Spleen (tissue), 11 donors: ENCODE results near the gene ERCC6L2. TPM values are rescaled to one million over a fixed set of nuclear protein-coding genes. Genes with fewer than 3 reads are reported as not detected.

Experiments used
- DNase-seq: peaks from one replicate; pipeline ENCODE4 v3.0.0-alpha.2; 2020
- H3K27ac ChIP-seq, 8 donors: fragments of 200-600 bp; sonication (generic) in 7 of 8; 1 replicate in 4 of 8; 2 replicates in 4 of 8; pipeline versions ENCODE4 v1.5.0 to v1.8.0; 2016 to 2021; ENCODE audit warnings: inconsistent platforms in 4 of 8, mild to moderate bottlenecking in 4 of 8, moderate library complexity in 1 of 8
- H3K27me3 ChIP-seq, 7 donors: fragments of 200-600 bp; sonication (generic) in 6 of 7; replicated peaks in 1 of 7; 1 replicate in 4 of 7; 2 replicates in 3 of 7; pipeline versions ENCODE4 v1.5.0 to v1.8.0; 2016 to 2021; ENCODE audit warnings: inconsistent platforms in 3 of 7, mild to moderate bottlenecking in 1 of 7
- H3K36me3 ChIP-seq, 6 donors: fragments of 200-600 bp; sonication (generic) in 5 of 6; 1 replicate in 4 of 6; 2 replicates in 2 of 6; pipeline versions ENCODE4 v1.5.0 to v1.8.0; 2016 to 2021; ENCODE audit warnings: inconsistent platforms in 2 of 6
- H3K4me1 ChIP-seq, 6 donors: fragments of 200-600 bp; sonication (generic) in 5 of 6; 1 replicate in 3 of 6; 2 replicates in 3 of 6; pipeline versions ENCODE4 v1.5.0 to v1.8.0; 2016 to 2021; ENCODE audit warnings: inconsistent platforms in 3 of 6
- H3K4me3 ChIP-seq, 8 donors: fragments of 200-600 bp; sonication (generic) in 7 of 8; 1 replicate in 4 of 8; 2 replicates in 4 of 8; pipeline versions ENCODE4 v1.5.0 to v1.8.0; 2016 to 2021; ENCODE audit warnings: inconsistent platforms in 4 of 8, mild to moderate bottlenecking in 4 of 8, moderate library complexity in 2 of 8
- H3K9me3 ChIP-seq, 8 donors: fragments of 200-600 bp; sonication (generic) in 7 of 8; 1 replicate in 4 of 8; 2 replicates in 4 of 8; pipeline versions ENCODE4 v1.5.0 to v1.8.0; 2016 to 2021; ENCODE audit warnings: inconsistent platforms in 4 of 8
- CTCF ChIP-seq, 11 experiments: fragments of 200-600 bp in 7 of 11; fragments of 450-650 bp in 4 of 11; sonication (generic) in 4 of 11; IDR thresholded peaks in 8 of 11; conservative IDR thresholded peaks in 3 of 11; 1 replicate in 7 of 11; 2 replicates in 4 of 11; pipeline versions ENCODE4 v1.4.0 to v1.8.0; 2016 to 2021; ENCODE audit warnings: antibody characterized with exemption in 11 of 11, inconsistent platforms in 4 of 11, mild to moderate bottlenecking in 1 of 11
- POLR2A ChIP-seq, 3 donors: fragments of 450-650 bp; IDR thresholded peaks; one replicate each; pipeline ENCODE4 v1.5.1; 2017; ENCODE audit warnings: antibody characterized with exemption in 3 of 3, mild to moderate bottlenecking in 1 of 3
- POLR2AphosphoS5 ChIP-seq, 3 donors: sonication (generic); formaldehyde crosslinking; IDR thresholded peaks; one replicate each; pipeline ENCODE4 v1.5.1; 2017; ENCODE audit warnings: antibody characterized with exemption in 3 of 3
- WGBS, 5 donors: extraction: QIAGEN DNeasy Blood & Tissue Kit in 3 of 5; methylation state at CpG; one replicate each; pipeline versions ENCODE4 v1.1.5 to v1.1.7; 2013 to 2018; 5-methylcytosine and 5-hydroxymethylcytosine counted together
- intact Hi-C: fragments of 100-400 bp; cut with DNase I; formaldehyde crosslinking; loops from one replicate; pipeline ENCODE4 v1.15.0; 2023; ENCODE audit warnings: low total_unique reads
- polyA plus RNA-seq, 3 donors: library from polyadenylated mRNA; stranded (reverse); fragments of 200-250 nt; gene quantifications; one replicate each; pipeline ENCODE4 v1.2.1, GENCODE V29; 2013
- total RNA-seq, 7 donors: library from RNA; depleted of rRNA in 3 of 7; stranded (reverse); fragments of >200 nt in 3 of 7; fragmentation: NEBNext Ultra II Directional in 4 of 7; extraction: Animal tissue kit (Norgen Biotek cat#: 25700) in 4 of 7; gene quantifications; one replicate each; pipeline versions ENCODE4 v1.1.0 to v1.2.1, GENCODE V29; 2016 to 2021
- donor health status: healthy with polysubstance abuse.
- donor health status: DM: no; HTN: no; CAD: no; lungs with moderate emphysema.
- donor health status: DM: no; HTN: no; CAD: no.
- donor health status: Bipolar disorder and iron deficiency.
- donor health status: healthy.
- donor health status: DM: no; HTN: no; CAD: no.
- donor health status: DM: yes; HTN: yes; CAD: no.

ERCC6L2 gene
- total and polyA plus RNA-seq, 10 donors: 4.6 to 118 (median 70.9) TPM

GRCh38 chr9:95930277-95930676 is 54.8 kb downstream of the ERCC6L2 start:
- 77 to 90% (median 83%) methylated on average over 1 of the region's 1 CpG for WGBS, 5 donors
- no peak overlapping the region for H3K4me3 ChIP-seq
- peaks cover 0 to 11% (median 0%) of the 10 kb centered on the region in 6 donors for H3K4me1 ChIP-seq
- H3K27ac ChIP-seq: no peak overlapping the region
- H3K27me3 ChIP-seq: no peaks in the 10 kb centered on the region
- peaks cover 0 to 90% (median 38%) of the 10 kb centered on the region in 6 donors for H3K36me3 ChIP-seq
- intact Hi-C loops: no loop called here
- H3K9me3 ChIP-seq: no peaks in the 10 kb centered on the region
- TF ChIP-seq POLR2AphosphoS5 (IDR thresholded peaks at IDR 0.05) (no peak), POLR2A (IDR thresholded peaks at IDR 0.05) (no peak), CTCF (IDR thresholded peaks at IDR 0.05 in 8 of 11, conservative IDR thresholded peaks at IDR 0.05 in 3 of 11) (no peak)
- DNase-seq: no peak

- no peaks in the 10 kb centered on the region for H3K4me1 ChIP-seq
- no peak overlapping the region for H3K4me3 ChIP-seq
- peaks cover 0 to 93% (median 50%) of the 10 kb centered on the region in 6 donors for H3K36me3 ChIP-seq
- intact Hi-C loops: no loop called here
- no peak for TF ChIP-seq POLR2AphosphoS5 (IDR thresholded peaks at IDR 0.05)
- no peak for TF ChIP-seq CTCF (IDR thresholded peaks at IDR 0.05 in 8 of 11, conservative IDR thresholded peaks at IDR 0.05 in 3 of 11)
- TF ChIP-seq POLR2A (IDR thresholded peaks at IDR 0.05): no peak
- H3K27me3 ChIP-seq: no peaks in the 10 kb centered on the region
- WGBS, 5 donors: 88 to 98% (median 98%) methylated on average over 2 of the region's 2 CpGs
- H3K27ac ChIP-seq: no peak overlapping the region
- no peak for DNase-seq
- H3K9me3 ChIP-seq: peaks cover 0 to 22% (median 15%) of the 10 kb centered on the region in 8 donors
Measured at GRCh38 chr9:95935861-95936578, 60.5 kb downstream of the ERCC6L2 start.

GRCh38 chr9:95936579-95937075 is 61.1 kb downstream of the ERCC6L2 start:
- intact Hi-C loops: no loop called here

More at GRCh38 chr9:95936579-95937075, 61.1 kb downstream of the ERCC6L2 start:
- no peak overlapping the region for H3K4me3 ChIP-seq
- no peaks in the 10 kb centered on the region for H3K27me3 ChIP-seq
- no peak for DNase-seq
- no peak for TF ChIP-seq POLR2AphosphoS5 (IDR thresholded peaks at IDR 0.05)
- no peak for TF ChIP-seq POLR2A (IDR thresholded peaks at IDR 0.05)
- no peak for TF ChIP-seq CTCF (IDR thresholded peaks at IDR 0.05 in 8 of 11, conservative IDR thresholded peaks at IDR 0.05 in 3 of 11)
- no peak overlapping the region for H3K27ac ChIP-seq
- H3K36me3 ChIP-seq: peaks cover 0 to 93% (median 49%) of the 10 kb centered on the region in 6 donors
- peaks cover 0 to 22% (median 15%) of the 10 kb centered on the region in 8 donors for H3K9me3 ChIP-seq
- WGBS, 5 donors: 94 to 98% (median 95%) methylated on average over 3 of the region's 3 CpGs
- no peaks in the 10 kb centered on the region for H3K4me1 ChIP-seq
